HAP-1 (cell line): ENCODE measurements around the gene BLM.

Source experiments
- DNase-seq, 2 experiments: peaks; one replicate each; pipeline ENCODE4 v3.0.0-alpha.2; 2016 to 2020; ENCODE audit warnings: low spot score in 2 of 2
- H3K27me3 ChIP-seq: fragments of 250-450 bp; sonication (Bioruptor Pico); 2 replicates; pipeline ENCODE4 v1.5.1; 2020; ENCODE audit warnings: low read depth, mild to moderate bottlenecking, moderate library complexity
- H3K36me3 ChIP-seq: fragments of 250-450 bp; sonication (Bioruptor Pico); replicated peaks from 2 replicates; pipeline ENCODE4 v1.5.1; 2020; ENCODE audit warnings: mild to moderate bottlenecking
- H3K4me1 ChIP-seq: fragments of 250-450 bp; sonication (Bioruptor Pico); 2 replicates; pipeline ENCODE4 v1.5.1; 2020; ENCODE audit warnings: mild to moderate bottlenecking
- H3K4me3 ChIP-seq: fragments of 250-450 bp; sonication (Bioruptor Pico); 2 replicates; pipeline ENCODE4 v1.5.1; 2020; ENCODE audit warnings: mild to moderate bottlenecking, moderate library complexity
- H3K9me3 ChIP-seq: fragments of 250-450 bp; sonication (Bioruptor Pico); 2 replicates; pipeline ENCODE4 v1.5.1; 2020; ENCODE audit warnings: mild to moderate bottlenecking, moderate library complexity
- in situ Hi-C: fragments of 300-500 bp; cut with MboI; formaldehyde crosslinking; loops from 3 replicates; pipeline ENCODE4 v1.14.3; 2020; ENCODE audit warnings: low sequenced_read_pairs, inconsistent platforms, mixed read lengths

The BLM gene

DNA sequence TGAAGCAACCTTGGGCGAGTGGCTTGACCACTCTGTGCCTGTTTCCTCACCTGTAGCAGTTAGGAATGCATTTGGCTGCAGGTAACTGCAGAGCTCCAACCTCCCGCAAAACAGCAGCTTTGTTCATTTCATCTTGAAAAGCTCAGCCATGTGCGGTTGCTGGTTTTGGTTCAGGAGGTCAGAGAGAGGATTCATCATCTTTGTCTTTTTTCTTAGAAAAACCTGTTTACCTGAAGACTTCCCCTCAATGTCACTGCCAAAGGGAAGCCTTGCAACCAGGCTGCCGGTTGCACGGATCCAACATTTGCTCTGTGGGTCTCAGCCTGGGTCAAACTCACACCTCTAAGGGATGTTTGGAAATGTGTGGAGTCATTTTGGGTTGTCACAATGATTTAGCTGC lies 134.8 kb downstream of the BLM start:
- no peak overlapping the region for H3K4me3 ChIP-seq
- H3K27me3 ChIP-seq = no peaks in the 10 kb centered on the region
- no peak for DNase-seq
- no peaks in the 10 kb centered on the region for H3K4me1 ChIP-seq
- in situ Hi-C loops = no loop called here
- no peaks in the 10 kb centered on the region for H3K9me3 ChIP-seq
- no peaks in the 10 kb centered on the region for H3K36me3 ChIP-seq

DNA sequence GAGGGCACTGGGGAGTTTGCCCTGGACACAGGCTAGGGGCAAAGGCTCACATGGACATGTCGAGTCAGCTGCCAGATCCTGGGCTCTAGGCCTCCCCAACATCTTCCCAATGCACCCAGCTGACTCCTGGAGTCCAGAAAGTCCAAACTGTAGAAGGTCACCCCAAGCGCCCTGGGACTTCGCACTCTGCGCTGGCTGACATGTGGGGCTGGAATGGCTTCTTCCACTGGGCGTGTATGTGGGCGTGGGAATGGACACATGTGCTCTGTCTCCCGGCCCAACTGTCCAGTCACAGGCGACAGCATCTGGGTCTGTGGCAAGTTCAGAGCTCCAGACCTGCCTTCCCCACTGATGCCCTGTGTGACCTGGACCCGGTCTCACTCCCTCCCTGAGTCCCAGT lies 138.0 kb downstream of the BLM start:
- no peaks in the 10 kb centered on the region for H3K9me3 ChIP-seq
- DNase-seq = no peak
- H3K4me1 ChIP-seq = no peaks in the 10 kb centered on the region
- no peaks in the 10 kb centered on the region for H3K27me3 ChIP-seq
- H3K4me3 ChIP-seq = no peak overlapping the region
- no peaks in the 10 kb centered on the region for H3K36me3 ChIP-seq
- in situ Hi-C loops = no loop called here

DNA sequence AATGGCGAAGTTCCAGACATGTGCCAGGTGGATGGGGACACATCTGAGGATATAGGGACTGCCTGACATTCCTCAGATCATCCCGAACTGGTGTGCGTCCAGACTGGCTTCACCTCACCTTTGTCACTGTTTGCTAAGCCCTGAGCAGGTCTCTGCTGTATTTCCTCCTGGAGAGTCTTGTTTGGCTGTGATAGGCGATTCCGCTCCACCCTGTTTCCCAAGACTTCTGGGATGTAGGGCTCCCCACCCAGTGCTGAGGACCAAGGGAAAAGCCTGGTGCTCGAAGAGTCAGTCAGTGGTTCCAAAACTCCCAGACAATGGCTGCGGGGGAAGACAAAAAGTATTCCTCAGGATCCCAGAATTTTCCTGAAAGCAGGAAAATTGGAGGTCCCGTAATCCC lies 140.2 kb downstream of the BLM start:
- no peaks in the 10 kb centered on the region for H3K27me3 ChIP-seq
- H3K9me3 ChIP-seq = no peaks in the 10 kb centered on the region
- in situ Hi-C loops = no loop called here
- DNase-seq = no peak
- H3K36me3 ChIP-seq = no peaks in the 10 kb centered on the region
- H3K4me3 ChIP-seq = no peak overlapping the region
- H3K4me1 ChIP-seq = no peaks in the 10 kb centered on the region

DNA sequence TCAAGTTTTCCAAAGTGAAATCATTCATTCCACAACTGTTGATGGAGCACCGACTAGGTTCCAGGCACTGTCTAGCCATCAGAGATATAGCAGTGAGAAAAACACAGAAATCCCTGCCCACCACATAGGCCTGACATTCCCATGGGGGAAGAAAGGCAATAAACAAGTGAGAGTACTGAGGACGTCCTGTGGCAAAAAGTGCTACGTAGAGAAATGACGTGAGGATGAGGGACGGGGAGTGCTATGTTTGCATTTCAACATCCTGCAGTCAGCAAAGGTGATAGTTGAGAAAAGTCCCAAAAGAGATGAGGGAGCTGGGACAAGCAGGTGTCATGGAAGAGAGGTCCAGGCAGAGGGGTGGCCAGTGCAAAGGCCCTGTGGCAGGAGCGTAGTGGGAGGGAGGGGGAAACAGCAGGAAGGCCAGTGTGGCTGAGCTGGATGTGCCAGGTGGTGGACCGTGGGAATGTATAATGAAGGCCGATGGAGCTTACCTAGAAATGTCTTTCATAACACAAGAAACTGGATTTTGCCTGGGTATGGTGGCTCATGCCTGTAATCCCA lies 140.8 kb downstream of the BLM start:
- in situ Hi-C loops = no loop called here
- no peak overlapping the region for H3K4me3 ChIP-seq
- no peak for DNase-seq
- H3K4me1 ChIP-seq = no peaks in the 10 kb centered on the region
- no peaks in the 10 kb centered on the region for H3K9me3 ChIP-seq
- no peaks in the 10 kb centered on the region for H3K36me3 ChIP-seq
- no peaks in the 10 kb centered on the region for H3K27me3 ChIP-seq

DNA sequence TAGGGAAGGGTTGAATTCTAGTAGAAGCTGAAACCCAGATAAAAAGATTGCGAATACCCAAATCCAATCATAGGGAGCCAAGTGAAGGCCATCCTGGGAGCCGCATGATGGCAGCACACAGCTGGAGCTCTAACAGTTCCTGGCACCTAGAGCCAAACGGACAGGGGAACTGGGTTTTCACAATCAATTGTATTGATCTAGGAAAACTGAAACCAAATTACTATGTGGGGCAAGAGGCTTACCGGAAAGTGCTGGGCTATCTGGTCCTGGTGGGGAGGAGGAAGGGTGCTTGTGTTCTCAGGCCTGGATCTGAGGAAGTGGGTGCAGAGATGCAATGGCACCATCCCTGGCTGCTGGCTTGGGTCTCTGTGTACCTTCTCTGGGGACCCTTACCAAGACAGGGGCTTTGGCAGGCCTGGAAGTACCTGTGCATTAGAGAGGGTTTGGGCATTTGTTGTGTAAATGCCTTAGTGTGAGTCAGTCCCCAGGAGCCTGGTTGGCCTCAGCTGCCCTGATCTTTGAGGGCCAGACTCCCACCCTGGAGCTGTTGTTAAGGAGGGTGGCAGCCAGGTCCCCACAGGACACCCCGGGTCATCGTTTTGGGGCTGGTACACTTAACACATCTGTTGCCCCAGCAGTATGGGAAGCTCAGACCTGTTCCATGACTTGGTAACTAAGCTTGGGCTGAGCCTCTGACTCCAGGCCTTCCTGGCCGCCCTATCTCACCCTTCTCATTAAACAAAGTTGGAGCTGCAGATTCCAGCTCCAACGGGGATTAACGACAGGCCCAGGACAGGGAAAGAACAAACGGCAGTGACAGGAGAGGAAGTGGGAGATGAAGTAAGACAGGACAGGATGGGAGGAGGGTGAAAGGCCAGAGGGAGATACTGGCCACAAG lies 142.3 kb downstream of the BLM start:
- in situ Hi-C loops = no loop called here
- no peaks in the 10 kb centered on the region for H3K4me1 ChIP-seq
- no peaks in the 10 kb centered on the region for H3K9me3 ChIP-seq
- H3K36me3 ChIP-seq = no peaks in the 10 kb centered on the region
- H3K27me3 ChIP-seq = no peaks in the 10 kb centered on the region
- no peak overlapping the region for H3K4me3 ChIP-seq
- DNase-seq = no peak

DNA sequence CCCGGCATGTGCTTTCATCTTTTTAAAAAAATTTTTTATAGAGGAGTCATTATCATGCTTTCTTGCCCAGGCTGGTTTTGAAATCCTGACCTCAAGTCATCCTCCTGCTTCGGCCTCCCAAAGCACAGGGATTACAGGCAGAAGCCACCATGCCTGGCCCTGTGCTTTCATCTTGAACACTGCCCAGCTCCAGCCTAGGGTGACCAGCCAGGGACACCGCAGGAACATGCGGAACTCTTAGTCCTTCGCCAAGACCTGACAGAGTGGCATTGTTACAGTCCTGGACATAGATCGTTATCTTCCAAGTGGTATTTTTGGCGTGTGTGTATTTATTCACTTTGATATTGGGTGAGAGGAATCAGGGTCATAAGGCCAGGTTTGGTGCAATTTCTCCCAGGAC lies 143.3 kb downstream of the BLM start:
- in situ Hi-C loops = no loop called here
- no peaks in the 10 kb centered on the region for H3K27me3 ChIP-seq
- no peaks in the 10 kb centered on the region for H3K9me3 ChIP-seq
- no peak for DNase-seq
- H3K4me3 ChIP-seq = no peak overlapping the region
- H3K36me3 ChIP-seq = no peaks in the 10 kb centered on the region
- H3K4me1 ChIP-seq = no peaks in the 10 kb centered on the region

DNA sequence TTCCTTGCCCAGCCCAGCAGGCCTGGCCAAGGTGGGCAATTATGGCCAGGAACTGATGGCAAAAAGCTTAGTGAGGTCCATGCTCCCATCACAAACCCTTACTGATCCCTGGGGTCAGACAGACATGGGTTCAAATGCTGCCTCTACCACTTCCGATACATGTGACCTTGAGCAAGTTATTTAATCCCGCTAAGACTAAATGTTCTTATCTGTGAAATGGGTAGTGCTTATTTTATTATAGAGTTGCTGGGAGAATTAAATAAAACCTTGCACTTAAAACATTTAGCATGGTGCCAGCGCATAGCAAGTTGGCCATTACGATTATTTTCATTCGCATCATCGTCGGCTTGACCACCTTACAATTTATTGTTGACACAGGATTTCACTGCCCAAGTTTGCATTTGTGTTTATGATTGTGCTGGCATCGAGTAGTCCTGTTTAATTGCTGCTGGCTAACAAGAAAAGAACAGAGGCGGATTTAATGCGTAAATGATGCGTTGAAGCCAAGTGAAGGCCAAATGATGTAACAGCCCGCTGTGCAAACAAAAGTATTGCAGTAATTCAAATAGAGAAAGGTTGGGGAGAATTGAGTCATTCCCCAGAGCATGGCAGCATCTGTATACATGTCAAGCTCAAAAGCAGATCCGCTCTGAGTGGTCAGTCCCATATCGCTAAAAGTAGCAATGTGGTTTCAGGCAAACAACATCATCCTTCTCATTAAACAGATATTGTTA lies 144.0 kb downstream of the BLM start:
- H3K4me1 ChIP-seq = peaks cover under 1% of the 10 kb centered on the region
- no peak for DNase-seq
- H3K4me3 ChIP-seq = no peak overlapping the region
- in situ Hi-C loops = no loop called here
- H3K36me3 ChIP-seq = no peaks in the 10 kb centered on the region
- no peaks in the 10 kb centered on the region for H3K27me3 ChIP-seq
- H3K9me3 ChIP-seq = no peaks in the 10 kb centered on the region

DNA sequence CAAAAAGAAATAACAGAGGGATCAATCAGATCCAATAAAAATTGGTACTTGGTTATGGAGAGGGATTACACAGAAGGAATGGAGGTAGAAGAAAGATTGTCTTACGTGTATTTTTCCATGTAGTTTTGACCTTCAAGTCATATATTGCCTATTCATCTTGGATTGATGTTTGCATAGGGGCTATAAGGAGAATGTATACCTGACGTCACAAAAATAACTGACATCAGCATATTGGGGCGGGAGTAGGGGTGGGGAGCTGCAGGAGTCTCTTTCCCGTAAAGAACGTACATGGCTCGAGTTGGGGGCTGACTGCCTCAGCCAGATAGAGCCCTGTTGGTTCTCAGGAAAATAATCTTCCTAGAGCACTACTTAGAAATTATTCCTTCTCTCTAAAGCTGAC lies 145.3 kb downstream of the BLM start:
- DNase-seq = no peak
- no peak overlapping the region for H3K4me3 ChIP-seq
- in situ Hi-C loops = no loop called here
- no peaks in the 10 kb centered on the region for H3K9me3 ChIP-seq
- H3K4me1 ChIP-seq = peaks cover 10% of the 10 kb centered on the region
- H3K27me3 ChIP-seq = no peaks in the 10 kb centered on the region
- no peaks in the 10 kb centered on the region for H3K36me3 ChIP-seq

DNA sequence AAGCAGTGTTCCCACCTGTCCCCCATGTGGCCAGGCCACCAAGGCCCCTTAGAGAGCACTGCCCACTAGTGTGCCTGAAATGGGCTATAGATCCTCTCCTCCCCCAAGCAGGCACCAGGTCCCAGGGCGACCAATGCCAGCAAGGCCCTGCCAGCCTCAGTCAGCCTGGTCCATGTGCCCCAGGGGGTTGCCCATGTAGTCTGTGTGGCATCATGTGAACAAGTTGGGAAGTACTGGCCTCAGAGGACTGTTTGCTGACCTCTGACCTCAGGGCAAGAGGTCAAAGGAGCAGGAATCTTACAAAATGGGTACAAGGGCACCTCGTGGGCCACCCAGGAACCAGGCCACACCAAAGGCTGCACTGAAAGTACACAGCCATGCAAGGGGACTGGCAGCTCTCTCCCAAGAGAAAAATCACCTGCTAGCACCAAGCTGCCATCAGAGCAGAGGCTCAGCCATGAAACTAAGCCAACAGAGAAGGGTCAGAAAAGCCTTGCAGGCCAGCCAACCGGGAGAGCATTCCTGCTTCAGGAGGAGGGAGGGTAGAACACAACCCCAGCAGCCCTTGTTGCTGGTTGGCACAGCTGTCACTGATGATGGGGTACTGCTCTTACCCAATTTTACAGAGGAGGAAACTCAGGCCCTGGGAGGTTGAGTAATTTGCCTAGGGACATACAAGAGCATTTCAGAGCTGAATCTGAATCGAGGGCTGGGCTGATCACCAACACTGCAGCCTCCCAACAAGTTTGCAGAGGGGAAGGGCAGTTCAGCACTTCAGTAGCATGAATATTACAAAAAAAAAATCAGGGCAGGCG lies 146.0 kb downstream of the BLM start:
- Histone ChIP-seq H3K4me1 (peaks cover 10% of the 10 kb centered on the region), H3K36me3 (no peaks in the 10 kb centered on the region), H3K4me3 (no peak overlapping the region), H3K9me3 (no peaks in the 10 kb centered on the region), H3K27me3 (no peaks in the 10 kb centered on the region)
- DNase-seq = no peak
- in situ Hi-C loops = no loop called here

DNA sequence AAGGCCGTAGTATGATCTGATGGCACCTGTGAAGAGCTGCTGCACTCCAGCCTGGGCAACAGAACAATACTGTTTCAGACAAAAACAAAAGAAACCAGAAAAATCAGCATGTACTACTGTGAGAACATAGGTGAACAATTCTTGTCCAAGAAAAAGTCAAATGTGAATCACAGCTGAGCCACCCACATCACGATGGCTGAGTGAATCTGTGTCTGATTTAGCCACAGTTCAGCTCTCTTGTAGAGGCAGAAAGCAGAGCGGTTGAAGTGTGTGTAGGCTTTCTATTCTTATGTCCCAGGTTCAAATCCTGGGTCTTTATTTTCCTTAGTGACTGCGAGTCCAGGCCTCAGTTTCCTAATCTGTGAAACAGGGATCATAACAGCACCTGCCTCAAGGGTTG lies 146.8 kb downstream of the BLM start:
- Histone ChIP-seq H3K4me3 (no peak overlapping the region), H3K9me3 (no peaks in the 10 kb centered on the region), H3K27me3 (no peaks in the 10 kb centered on the region), H3K36me3 (no peaks in the 10 kb centered on the region), H3K4me1 (peaks cover 11% of the 10 kb centered on the region)
- in situ Hi-C loops = no loop called here
- DNase-seq = no peak

DNA sequence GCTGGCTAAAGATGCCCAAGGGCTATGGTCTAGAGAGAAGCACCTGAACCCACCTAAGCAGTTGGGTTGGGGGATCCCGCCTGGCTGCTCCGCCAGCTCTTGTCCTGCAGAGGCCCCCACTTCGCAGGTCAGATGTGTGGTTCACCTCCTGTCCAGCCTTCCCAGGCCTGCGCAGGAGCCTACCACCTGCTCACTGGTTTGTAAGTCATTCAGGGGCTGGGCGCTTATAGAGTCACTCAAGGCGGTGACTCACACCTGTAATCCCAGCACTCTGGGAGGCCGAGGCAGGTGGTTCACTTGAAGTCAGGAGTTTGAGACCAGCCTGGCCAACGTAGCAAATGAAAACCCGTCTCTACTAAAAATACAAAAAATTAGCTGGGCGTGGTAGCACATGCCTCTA lies 147.4 kb downstream of the BLM start:
- H3K27me3 ChIP-seq = no peaks in the 10 kb centered on the region
- in situ Hi-C loops = no loop called here
- H3K9me3 ChIP-seq = no peaks in the 10 kb centered on the region
- peaks cover 16% of the 10 kb centered on the region for H3K4me1 ChIP-seq
- H3K4me3 ChIP-seq = no peak overlapping the region
- H3K36me3 ChIP-seq = no peaks in the 10 kb centered on the region
- DNase-seq = no peak

DNA sequence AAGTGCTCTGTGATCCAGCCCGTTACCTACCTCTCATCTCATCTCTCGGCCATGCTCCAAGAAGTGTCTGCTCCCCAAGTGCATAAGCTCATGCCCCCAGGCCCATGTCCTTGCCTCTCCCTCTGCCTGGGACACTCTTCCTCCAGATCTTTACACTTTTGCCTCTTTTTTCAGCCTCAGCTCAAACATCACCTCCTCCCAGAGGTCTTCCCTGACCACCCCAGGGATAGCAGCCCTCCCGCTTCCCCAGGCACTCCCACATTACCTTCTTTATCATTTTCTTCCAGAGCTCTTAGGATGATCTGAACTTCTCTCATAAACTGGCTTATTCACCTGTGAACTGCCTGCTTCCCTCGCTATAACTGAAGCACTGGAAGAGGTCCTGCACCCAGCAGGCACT lies 148.6 kb downstream of the BLM start:
- no peak for DNase-seq
- Histone ChIP-seq H3K4me1 (peaks cover 27% of the 10 kb centered on the region), H3K4me3 (no peak overlapping the region), H3K36me3 (no peaks in the 10 kb centered on the region), H3K27me3 (no peaks in the 10 kb centered on the region), H3K9me3 (no peaks in the 10 kb centered on the region)
- in situ Hi-C loops = no loop called here
